UCSD-AML1 (cell line): ENCODE results near the gene TBR1.

Experiments used
- DNase-seq: peaks from one replicate; lab custom pipeline; 2025; ENCODE audit not compliant: unreplicated experiment; lab: John Stamatoyannopoulos, UW

TBR1 gene

DNA sequence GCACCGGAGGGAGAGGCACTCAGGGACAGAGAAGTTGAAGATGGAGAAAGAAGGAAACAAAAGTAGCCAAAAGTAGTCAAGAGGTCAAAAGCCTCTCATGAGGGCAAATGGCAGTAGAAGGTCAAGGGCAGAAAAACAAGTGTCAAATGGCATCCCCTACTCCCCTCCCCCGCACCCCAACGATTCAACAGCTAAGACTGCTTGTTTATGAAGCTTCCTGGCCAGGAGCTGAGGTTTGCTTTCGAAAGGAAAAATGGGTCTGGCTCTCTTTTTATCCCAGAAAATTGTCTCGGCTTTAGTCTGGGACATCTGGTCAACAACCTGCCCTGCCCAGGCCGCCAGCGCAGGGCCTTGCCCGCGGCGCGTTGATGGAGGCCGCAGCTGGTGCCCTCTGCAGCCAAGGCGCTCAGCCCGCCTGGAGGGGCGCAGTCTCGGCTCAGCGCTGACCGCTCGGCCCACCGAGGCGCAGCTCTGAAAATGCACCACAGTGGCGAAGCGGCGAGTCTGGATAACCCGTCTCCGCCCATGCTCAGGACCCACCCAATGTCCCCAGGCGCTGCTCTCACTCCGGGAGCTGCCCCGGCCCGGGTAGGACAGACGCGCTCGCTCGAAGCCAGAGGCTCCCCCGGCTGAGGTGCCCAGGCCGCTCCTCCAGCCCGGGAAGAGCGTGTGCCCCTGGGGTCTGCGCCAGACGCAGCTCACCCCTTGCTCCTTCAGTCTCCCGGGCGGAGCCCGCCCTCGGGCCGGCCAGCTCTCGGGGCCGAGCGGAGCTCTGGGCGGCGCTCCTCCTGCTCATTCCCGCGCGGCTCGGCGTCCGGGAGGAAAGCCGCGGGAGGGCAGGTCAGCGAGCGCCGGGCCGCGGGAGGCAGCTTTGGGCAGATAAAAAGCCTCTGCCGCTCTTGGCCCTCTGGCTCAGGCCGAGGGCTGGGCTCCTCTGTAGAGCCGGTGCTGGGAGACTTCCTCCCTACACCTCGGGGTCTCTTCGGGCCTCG is 1.8 kb upstream of the TBR1 start:
- DNase-seq: no peak

DNA sequence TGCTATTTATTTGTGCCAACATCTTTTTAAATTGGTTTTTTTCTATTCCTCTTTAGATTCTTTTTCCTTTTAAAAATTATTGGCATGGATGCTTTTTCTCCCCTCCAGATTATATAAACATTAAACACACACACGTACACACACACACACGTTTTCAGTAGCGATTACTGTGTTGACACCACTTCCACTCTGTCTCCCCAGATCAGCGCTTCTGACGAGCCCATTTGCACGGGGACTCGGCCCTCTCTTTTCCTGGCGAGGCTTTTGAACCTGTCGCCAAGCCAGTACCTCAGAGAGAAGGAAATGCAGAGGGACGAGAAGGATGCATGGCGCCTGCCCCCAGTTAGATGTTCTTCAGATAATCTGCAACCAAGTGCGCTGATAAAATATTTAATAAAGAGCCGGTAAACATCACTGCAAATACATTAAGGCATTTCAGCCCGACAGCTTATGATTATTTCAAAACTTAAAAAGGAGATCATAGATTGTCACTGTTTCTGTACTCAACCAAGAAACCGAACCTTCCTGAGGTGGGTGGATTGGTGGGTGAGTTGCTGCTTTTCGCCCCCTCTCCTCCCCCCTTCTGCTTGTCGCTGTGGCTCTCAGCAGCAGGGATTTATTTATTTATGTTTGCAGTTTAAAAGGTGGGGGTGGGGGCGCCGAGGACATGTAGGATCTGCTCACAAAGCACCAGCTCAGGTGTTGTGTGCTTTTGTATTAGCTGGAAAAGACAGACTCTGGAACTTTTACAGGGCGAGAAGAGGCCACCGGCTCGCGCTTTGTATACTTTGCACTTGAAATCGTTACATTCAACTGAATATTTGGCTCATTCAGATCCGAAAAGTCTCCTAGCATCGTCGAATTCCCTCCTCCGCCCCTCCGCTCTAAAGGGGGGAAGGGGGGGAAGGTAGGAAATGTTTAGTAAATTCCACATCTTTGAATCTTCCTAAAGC is 787 bp upstream of the TBR1 start:
- DNase-seq: no peak

DNA sequence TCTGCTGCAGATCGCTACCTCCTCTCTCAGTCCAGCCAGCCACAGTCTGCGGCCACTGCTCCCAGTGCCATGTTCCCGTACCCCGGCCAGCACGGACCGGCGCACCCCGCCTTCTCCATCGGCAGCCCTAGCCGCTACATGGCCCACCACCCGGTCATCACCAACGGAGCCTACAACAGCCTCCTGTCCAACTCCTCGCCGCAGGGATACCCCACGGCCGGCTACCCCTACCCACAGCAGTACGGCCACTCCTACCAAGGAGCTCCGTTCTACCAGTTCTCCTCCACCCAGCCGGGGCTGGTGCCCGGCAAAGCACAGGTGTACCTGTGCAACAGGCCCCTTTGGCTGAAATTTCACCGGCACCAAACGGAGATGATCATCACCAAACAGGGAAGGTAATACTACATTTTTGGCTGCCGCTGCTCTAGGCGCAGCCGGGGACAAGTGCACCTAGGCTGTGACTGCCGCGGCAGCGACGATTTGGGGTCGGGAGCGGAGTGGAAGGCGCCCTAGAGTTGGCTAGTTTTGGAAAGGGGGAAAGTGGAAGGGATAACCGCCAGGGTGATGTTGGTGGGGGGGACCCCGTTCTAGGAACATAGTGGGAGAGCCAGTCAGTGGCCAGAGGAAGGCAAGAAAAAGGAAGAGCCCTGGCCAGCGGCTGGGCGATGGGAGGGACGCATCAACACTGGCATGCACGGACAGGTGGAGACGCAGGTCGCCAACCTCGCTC is 776 bp downstream of the TBR1 start:
- DNase-seq: no peak

DNA sequence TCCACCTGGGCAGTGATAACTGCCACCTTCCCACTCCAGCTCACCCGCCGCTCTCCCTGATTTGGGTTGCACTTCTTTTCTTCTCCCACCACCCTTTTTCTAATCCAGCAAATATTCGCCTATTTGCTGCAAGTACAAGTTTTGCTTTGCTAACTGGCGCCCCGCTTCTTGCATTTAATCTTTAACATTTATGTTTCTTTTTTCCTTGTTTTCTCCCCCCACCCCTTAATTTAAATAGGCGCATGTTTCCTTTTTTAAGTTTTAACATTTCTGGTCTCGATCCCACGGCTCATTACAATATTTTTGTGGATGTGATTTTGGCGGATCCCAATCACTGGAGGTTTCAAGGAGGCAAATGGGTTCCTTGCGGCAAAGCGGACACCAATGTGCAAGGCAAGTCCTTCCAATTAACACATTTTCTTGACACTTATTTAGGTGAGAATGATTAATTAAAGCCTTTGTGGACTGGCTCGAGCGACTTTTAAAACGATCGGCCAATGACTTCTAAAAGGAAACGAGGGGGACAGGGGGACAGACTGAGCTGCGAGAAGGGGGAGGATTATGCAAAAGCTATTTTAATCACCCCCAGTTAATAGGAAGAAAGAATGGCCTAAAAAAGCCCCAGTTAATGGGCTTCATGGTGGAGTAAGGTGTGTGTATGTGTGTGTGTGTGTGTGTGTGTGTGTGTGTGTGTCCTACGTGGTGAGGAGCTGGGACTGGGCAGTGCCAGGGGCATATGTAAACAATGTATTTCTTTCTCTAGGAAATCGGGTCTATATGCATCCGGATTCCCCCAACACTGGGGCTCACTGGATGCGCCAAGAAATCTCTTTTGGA is 1.6 kb downstream of the TBR1 start:
- DNase-seq: no peak

DNA sequence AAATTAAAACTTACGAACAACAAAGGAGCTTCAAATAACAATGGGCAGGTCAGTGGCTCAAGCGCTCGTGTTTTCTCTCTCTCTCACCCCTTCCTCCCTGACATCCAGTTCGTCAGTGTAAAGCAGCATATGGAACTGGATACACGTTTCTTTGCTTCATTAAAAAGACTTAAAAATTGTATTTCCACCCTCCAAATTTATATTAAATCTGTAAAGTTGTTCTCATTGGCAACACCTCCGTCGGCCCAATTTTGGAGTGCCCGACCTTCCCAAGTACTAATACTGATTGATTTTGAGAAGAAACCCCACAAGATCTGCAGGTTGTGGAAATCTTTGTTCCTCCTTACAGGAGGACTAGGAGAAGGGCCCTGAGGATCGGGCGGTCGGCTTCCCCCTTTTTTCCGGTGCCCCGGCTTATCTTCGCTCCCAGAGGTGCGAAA is 2.2 kb downstream of the TBR1 start:
- no peak for DNase-seq

DNA sequence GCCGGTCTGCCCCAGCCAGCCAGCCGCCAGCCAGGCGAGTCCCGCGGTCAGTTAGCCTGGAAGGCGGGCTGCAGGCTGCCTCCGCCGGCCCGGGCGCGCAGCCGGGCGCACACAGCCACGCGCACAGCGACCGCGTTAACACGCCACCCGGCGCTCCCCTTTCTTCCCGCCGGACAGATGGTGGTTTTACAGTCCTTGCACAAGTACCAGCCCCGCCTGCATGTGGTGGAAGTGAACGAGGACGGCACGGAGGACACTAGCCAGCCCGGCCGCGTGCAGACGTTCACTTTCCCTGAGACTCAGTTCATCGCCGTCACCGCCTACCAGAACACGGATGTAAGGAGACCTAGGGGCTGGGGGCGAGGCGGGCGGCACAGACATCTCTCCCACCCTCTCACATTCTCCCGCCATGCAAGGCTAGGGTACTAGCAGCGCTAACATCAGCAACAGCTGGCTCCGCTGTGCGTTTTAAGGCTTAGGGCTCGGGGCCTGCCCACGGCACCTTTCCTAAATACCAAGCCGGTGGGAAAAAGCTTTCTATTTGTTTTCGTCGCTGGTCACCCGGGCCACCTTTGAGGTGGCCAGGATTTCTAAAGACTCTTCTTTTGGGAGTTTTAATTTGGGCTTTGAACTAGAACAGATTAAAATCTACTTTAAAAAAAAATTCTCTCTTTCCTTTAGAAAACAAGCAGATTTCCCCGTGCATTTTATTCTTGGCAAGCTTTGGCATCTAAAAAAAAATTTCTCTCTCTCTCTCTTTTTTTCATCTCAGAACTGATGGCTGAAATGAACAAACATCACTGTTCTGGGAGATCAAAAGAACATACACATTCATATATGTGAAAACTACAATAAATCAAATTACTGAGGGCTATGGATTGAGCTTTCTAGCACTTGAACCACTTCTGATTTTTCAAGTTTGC is 2.9 kb downstream of the TBR1 start:
- peak; percentile 25 for DNase-seq

DNA sequence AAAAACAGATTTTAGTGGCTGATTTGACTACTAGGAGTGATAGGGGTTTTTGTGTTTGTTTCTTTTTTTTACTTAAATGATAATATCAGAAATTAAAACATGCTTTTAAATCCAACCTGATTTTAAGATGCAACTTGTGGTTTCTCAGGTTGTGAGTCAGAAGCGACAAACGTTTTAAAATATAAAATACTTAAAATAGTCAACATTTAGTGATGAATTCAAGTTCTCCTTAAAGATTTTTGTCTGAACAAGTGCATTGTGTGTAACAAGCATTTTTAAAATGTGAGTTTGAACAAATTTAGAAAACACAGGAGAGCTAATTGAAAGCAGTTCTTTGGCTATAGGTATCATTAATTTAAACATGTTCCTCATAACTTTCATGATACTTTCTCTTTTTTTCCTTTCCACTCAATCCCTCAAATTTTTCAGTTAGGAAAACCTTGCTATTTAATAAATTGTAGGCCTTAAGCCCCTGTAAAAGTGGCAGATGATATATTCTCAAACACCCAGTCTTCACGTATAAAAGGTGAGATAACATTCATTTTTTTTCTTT is 3.6 kb downstream of the TBR1 start:
- DNase-seq: no peak

DNA sequence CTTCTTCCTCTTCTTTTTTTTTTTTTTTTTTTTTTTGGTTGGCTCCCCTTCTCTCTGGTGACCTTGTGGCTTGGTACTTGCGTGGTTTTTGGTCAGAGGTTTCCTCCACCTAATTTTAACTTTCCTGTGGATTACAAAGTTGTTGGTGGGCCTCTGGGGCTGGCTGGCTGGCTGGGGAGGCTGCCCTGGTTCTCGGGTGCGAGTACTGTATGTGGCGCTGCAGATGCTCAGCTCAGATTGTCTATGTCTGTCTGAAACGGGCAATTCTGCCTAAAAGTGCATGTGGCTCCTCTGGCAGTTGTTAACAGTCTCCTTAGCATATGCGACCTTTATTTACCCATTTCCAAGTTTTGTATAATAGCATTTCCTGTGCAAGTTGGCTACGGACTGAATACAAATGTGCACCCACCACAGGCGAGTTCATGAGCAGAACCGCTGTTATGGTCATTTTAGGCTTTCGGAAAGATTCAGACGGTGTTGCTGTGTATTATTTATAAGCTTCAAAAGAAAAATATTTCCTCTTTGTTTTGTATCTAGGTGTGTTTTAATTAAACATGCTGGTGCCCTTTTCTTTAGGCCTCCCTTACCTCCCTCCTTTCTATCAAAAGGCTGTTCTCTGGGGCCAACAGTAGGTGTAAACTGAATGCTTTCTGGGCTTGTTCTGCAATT is 4.4 kb downstream of the TBR1 start:
- no peak for DNase-seq

DNA sequence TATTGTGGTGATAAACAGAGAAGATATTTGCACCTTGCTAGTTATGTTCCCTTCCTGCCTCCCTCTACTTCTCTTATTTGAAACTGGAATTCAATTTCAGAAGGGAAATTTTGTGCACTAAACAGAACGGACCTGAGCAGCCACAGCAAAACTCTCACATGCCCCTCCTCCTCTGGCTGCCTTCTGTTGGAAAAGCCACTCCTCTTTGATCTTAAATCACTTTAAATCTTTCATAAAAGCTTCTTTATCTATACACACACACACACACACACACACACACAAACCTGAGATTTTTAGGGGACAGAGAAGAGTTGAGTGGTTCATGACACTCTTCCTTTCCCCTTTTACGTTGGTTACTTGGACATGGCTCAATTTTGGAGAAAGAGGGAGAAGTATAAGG is 5.6 kb downstream of the TBR1 start:
- DNase-seq: no peak

DNA sequence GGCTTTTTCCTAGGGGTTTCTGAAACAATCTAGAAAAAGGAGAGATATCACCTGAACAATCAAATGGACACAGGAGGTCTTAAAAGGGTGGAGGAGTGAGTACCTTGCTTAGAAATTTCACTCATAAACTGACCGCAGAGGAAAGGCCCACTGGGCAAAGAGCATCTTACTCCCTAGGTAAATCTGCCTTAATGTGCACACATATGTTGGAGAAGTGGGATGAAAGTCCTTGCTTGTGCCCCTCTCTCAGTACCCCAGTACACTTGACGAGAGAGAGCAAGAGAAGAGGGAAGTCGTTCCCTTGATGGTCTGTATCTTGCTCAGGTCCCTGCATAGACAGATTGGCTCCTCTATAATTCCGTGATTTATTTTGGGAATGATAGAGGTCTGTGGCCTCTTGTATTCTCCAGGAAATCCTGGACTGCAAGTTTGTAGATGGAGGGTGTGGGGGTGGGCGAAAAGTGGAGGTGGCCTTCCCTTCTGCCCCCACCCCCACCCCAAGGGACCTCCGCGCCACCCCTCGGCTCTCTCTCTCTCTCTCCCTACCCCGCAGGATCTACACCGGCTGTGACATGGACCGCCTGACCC is 6.8 kb downstream of the TBR1 start:
- DNase-seq: no peak

DNA sequence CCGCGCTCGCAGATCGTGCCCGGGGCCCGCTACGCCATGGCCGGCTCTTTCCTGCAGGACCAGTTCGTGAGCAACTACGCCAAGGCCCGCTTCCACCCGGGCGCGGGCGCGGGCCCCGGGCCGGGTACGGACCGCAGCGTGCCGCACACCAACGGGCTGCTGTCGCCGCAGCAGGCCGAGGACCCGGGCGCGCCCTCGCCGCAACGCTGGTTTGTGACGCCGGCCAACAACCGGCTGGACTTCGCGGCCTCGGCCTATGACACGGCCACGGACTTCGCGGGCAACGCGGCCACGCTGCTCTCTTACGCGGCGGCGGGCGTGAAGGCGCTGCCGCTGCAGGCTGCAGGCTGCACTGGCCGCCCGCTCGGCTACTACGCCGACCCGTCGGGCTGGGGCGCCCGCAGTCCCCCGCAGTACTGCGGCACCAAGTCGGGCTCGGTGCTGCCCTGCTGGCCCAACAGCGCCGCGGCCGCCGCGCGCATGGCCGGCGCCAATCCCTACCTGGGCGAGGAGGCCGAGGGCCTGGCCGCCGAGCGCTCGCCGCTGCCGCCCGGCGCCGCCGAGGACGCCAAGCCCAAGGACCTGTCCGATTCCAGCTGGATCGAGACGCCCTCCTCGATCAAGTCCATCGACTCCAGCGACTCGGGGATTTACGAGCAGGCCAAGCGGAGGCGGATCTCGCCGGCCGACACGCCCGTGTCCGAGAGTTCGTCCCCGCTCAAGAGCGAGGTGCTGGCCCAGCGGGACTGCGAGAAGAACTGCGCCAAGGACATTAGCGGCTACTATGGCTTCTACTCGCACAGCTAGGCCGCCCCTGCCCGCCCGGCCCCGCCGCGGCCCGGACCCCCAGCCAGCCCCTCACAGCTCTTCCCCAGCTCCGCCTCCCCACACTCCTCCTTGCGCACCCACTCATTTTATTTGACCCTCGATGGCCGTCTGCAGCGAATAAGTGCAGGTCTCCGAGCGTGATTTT is 7.6 kb downstream of the TBR1 start:
- no peak for DNase-seq

DNA sequence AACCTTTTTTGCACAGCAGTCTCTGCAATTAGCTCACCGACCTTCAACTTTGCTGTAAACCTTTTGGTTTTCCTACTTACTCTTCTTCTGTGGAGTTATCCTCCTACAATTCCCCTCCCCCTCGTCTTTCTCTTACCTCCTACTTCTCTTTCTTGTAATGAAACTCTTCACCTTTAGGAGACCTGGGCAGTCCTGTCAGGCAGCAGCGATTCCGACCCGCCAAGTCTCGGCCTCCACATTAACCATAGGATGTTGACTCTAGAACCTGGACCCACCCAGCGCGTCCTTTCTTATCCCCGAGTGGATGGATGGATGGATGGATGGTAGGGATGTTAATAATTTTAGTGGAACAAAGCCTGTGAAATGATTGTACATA is 8.3 kb downstream of the TBR1 start:
- no peak for DNase-seq

DNA sequence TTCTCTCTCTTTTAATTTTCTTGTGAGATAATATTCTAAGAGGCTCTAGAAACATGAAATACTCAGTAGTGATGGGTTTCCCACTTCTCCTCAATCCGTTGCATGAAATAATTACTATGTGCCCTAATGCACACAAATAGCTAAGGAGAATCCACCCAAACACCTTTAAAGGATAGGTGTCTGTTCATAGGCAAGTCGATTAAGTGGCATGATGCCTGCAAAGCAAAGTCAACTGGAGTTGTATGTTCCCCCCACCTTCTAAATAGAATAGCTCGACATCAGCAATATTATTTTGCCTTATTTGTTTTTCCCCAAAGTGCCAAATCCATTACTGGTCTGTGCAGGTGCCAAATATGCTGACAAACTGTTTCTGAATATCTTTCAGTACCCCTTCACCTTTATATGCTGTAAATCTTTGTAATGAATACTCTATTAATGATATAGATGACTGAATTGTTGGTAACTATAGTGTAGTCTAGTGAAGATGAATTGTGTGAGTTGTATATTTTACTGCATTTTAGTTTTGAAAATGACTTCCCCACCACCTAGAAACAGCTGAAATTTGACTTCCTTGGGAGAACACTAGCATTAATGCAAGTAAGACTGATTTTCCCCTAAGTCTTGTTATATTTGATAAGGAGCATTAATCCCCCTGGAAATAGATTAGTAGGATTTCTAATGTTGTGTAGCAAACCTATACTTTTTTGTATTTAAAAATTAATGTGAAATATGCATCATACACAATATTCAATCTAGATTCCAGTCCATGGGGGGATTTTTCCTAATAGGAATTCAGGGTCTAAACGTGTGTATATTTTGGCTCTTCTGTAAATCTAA is 9.0 kb downstream of the TBR1 start:
- DNase-seq: no peak

DNA sequence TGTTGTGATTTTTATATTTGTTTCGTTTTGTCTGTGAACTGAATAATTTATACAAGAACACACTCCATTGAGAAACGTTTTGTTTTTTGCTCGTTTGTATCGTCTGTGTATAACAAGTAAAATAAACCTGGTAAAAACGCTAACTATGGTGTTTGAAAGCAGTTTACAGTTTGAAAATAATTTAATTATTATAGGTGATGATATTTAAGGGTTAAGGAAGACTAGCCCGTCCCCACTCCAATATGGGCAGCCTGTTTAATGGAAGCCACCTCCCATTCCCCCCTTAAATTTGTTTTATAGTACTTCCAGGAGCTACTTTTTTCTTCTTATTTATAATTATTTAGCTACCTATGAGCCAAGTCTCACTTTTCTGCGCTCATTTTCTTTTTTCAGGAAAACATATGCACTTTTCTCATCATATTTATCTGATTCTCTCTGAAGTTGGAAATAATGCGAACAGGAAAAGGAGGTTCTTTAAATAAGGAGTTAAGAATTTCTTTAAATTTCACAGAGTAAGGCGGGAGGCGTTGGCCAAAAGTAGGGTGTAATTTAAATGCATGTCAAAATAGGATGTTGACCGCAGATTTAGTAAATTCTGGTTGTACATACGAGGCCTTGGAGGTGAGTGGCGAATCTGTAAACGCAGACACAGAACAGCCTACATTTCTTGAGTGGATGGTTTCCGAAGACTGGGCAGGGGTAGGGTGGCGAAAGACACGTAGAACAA is 9.8 kb downstream of the TBR1 start:
- DNase-seq: no peak

DNA sequence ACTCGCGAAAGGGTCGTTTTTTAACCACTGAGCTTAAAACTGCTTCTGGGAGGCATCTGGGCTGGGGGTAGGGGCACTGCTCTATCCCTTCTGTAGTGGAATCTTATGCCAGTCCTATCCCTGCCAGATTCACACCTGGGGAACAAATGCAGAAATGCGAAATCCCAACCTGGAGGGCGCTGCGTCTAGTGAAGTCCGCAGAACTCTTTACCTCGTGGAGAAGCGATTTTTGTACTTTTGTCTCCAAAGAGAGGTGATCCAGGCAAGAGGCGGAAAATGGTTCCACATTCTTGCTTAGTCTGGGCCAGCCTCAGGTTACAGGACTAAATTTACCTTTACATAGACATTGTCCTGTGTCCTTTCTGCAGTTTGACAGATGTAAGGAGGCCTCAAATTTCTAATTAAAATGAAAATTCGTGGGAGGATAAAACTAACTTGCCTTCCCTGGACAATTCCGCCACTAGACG is 10.4 kb downstream of the TBR1 start:
- no peak for DNase-seq
